Measurements from ENCODE around the gene GPR119.

GRCh38 chrX:130393451-130394074 is 8.1 kb upstream of the GPR119 start:
- TF ChIP-seq ZNF274 (IDR thresholded peaks at IDR 0.05; ENCODE audit: low read depth, low read length) (no peak), SUZ12 (IDR thresholded peaks at IDR 0.05; ENCODE audit: extremely low read depth, insufficient read depth, insufficient read length) (no peak)
